K562 (cell line): ENCODE results near the gene NT5C. TPM values are rescaled to one million over a fixed set of nuclear protein-coding genes. Genes with fewer than 3 reads are reported as not detected.

ENCODE experiments used
- EHMT2 ChIP-seq: fragments of 450-650 bp; IDR thresholded peaks from 2 replicates; pipeline ENCODE4 v1.6.1; 2018; ENCODE audit warnings: antibody characterized with exemption
- ESRRA ChIP-seq: fragments of 450-650 bp; IDR thresholded peaks from 2 replicates; pipeline ENCODE4 v1.6.1; 2014; ENCODE audit warnings: low read depth, mild to moderate bottlenecking, moderate library complexity, borderline replicate concordance
- FUS ChIP-seq: fragments of 200-400 bp; formaldehyde crosslinking; optimal IDR thresholded peaks from 2 replicates; pipeline ENCODE3; 2017; ENCODE audit warnings: low read depth, low read length
- GTF2B ChIP-seq: IDR thresholded peaks from 2 replicates; pipeline ENCODE4 v1.6.1; 2011; ENCODE audit not compliant: insufficient read length; ENCODE audit errors: extremely low read depth
- HIVEP1 ChIP-seq: fragments of 250-450 bp; sonication (Bioruptor Pico); IDR thresholded peaks from 2 replicates; pipeline ENCODE4 v1.4.0; 2020; ENCODE audit warnings: mild to moderate bottlenecking
- KLF10 ChIP-seq: fragments of 250-450 bp; sonication (Bioruptor Pico); IDR thresholded peaks from 2 replicates; pipeline ENCODE4 v1.6.1; 2021; ENCODE audit warnings: matching md5 sums
- MTF1 ChIP-seq: fragments of 250-450 bp; sonication (Bioruptor Pico); IDR thresholded peaks from 2 replicates; pipeline ENCODE4 v1.9.0; 2021; ENCODE audit warnings: moderate library complexity, mild to moderate bottlenecking, inconsistent platforms, borderline replicate concordance
- NFRKB ChIP-seq: fragments of 450-650 bp; IDR thresholded peaks from 2 replicates; pipeline ENCODE4 v1.6.1; 2016; ENCODE audit warnings: low read depth
- RFX1 ChIP-seq: fragments of 450-650 bp; IDR thresholded peaks from 2 replicates; pipeline ENCODE4 v1.6.1; 2016; ENCODE audit warnings: mild to moderate bottlenecking, moderate library complexity
- SIN3B ChIP-seq: fragments of 450-650 bp; IDR thresholded peaks from 2 replicates; pipeline ENCODE4 v1.6.1; 2017; ENCODE audit warnings: low read depth, mild to moderate bottlenecking, moderate library complexity
- SMAD1 ChIP-seq: fragments of 150-350 bp; IDR thresholded peaks from 2 replicates; pipeline ENCODE4 v1.6.1; 2014; ENCODE audit warnings: low read length, low read depth; ENCODE audit not compliant: partially characterized antibody
- SMAD4 ChIP-seq: fragments of 250-450 bp; sonication (Bioruptor Pico); conservative IDR thresholded peaks from 2 replicates; pipeline ENCODE4 v1.8.0; 2021; ENCODE audit warnings: inconsistent platforms, mild to moderate bottlenecking, moderate library complexity
- SMARCA4 ChIP-seq: fragments of 450-650 bp; IDR thresholded peaks from 2 replicates; pipeline ENCODE4 v1.6.1; 2016
- SOX6 ChIP-seq: fragments of 450-650 bp; IDR thresholded peaks from 2 replicates; pipeline ENCODE4 v1.6.1; 2014; ENCODE audit warnings: mild to moderate bottlenecking
- STAT5A ChIP-seq: IDR thresholded peaks from 2 replicates; pipeline ENCODE4 v1.6.1; 2012; ENCODE audit warnings: low read length, inconsistent platforms, borderline replicate concordance
- XRCC3 ChIP-seq: fragments of 450-650 bp; IDR thresholded peaks from 2 replicates; pipeline ENCODE4 v1.6.1; 2017; ENCODE audit warnings: mild to moderate bottlenecking, moderate library complexity
- ZBTB11 ChIP-seq, 3 experiments: fragments of 200-800 bp in 1 of 3; fragments of 250-450 bp in 1 of 3; fragments of 450-650 bp in 1 of 3; sonication (Bioruptor Pico) in 1 of 3; sonication (Bioruptor generic) in 1 of 3; formaldehyde crosslinking in 1 of 3; IDR thresholded peaks; 2 replicates each; pipeline versions ENCODE4 v1.6.1 to v1.8.0; 2016 to 2022; ENCODE audit warnings: mild to moderate bottlenecking in 2 of 3, missing genetic modification characterization in 2 of 3, missing compliant biosample characterization in 1 of 3, moderate library complexity in 1 of 3
- ZBTB9 ChIP-seq: fragments of 450-650 bp; formaldehyde crosslinking; IDR thresholded peaks from 2 replicates; pipeline ENCODE4 v1.4.0; 2020; ENCODE audit warnings: mild to moderate bottlenecking, moderate library complexity
- ZC3H4 ChIP-seq: sonication (generic); formaldehyde crosslinking; IDR thresholded peaks from 2 replicates; pipeline ENCODE4 v1.9.0; 2021; ENCODE audit warnings: missing genetic modification reagents, borderline replicate concordance
- ZFP1 ChIP-seq: fragments of 450-650 bp; formaldehyde crosslinking; IDR thresholded peaks from 2 replicates; pipeline ENCODE4 v1.4.0; 2020; ENCODE audit warnings: mild to moderate bottlenecking, mixed read lengths
- ZNF124 ChIP-seq: sonication (generic); formaldehyde crosslinking; IDR thresholded peaks from 2 replicates; pipeline ENCODE4 v1.8.1; 2022; ENCODE audit warnings: missing genetic modification reagents
- ZNF277 ChIP-seq: fragments of 250-450 bp; sonication (Bioruptor Pico); IDR thresholded peaks from 2 replicates; pipeline ENCODE4 v1.8.0; 2022; ENCODE audit warnings: inconsistent platforms, mild to moderate bottlenecking, moderate library complexity, borderline replicate concordance
- ZNF41 ChIP-seq: fragments of 250-450 bp; sonication (Bioruptor Pico); conservative IDR thresholded peaks from 2 replicates; pipeline ENCODE4 v1.4.0; 2020; ENCODE audit warnings: mild to moderate bottlenecking
- ZNF436 ChIP-seq: fragments of 250-450, 450-650 bp; sonication (Bioruptor Pico); formaldehyde crosslinking; IDR thresholded peaks from 2 replicates; pipeline ENCODE4 v1.7.0; 2020; ENCODE audit warnings: mild to moderate bottlenecking
- ZNF79 ChIP-seq: fragments of 250-450 bp; sonication (Bioruptor Pico); IDR thresholded peaks from 2 replicates; pipeline ENCODE4 v1.4.0; 2020; ENCODE audit warnings: low read depth, mild to moderate bottlenecking, moderate library complexity
- polyA plus RNA-seq, 8 experiments: library from polyadenylated mRNA; depleted of rRNA in 4 of 8; stranded (reverse) in 5 of 8; unstranded in 3 of 8; fragments of >200 nt; fragmentation: Nextera tagmentation in 2 of 8; fragmentation: Illumina TruSeq in 1 of 8; extraction: Ambion mirVana in 2 of 8; extraction: Trizol in 1 of 8; gene quantifications; 2 replicates each; pipeline versions ENCODE4 v1.2.1 to v1.2.3, GENCODE V29; 2011 to 2014; ENCODE audit warnings: inconsistent platforms in 1 of 8, missing spikeins in 1 of 8
- total RNA-seq, 7 experiments: library from RNA; depleted of rRNA in 6 of 7; stranded (reverse); fragments of >200 nt in 6 of 7; fragmentation: Illumina TruSeq in 2 of 7; extraction: Trizol in 2 of 7; gene quantifications; 2 replicates each; pipeline versions ENCODE4 v1.2.1 to v1.2.3, GENCODE V29; 2011 to 2021; ENCODE audit warnings: low replicate concordance in 1 of 7

Gene NT5C
- total and polyA plus RNA-seq, 9 of the 15 experiments (the other 6 are each of a cell fraction or from before 2014, with no cell fraction given) = 2.9 to 205 (median 45.0) TPM

GRCh38 chr17:75102385-75102821 lies 29.1 kb downstream of the NT5C start (continued):
- TF ChIP-seq EHMT2 (no peak), SIN3B (no peak), ZNF277 (no peak), ZBTB11 (CRISPR knock-in tag; IDR thresholded peaks at IDR 0.05) (peak in 1 of 3 experiments; percentile 52; a peak in 2 of 6 replicates), HIVEP1 (CRISPR knock-in tag) (no peak), NFRKB (no peak), ZNF124 (CRISPR knock-in tag) (no peak), MTF1 (CRISPR knock-in tag) (no peak), RFX1 (no peak), ZBTB9 (CRISPR knock-in tag) (no peak), KLF10 (CRISPR knock-in tag) (no peak), SMARCA4 (no peak), ZNF79 (CRISPR knock-in tag) (no peak), STAT5A (no peak), ZFP1 (no peak), GTF2B (no peak), SMAD1 (no peak), ESRRA (no peak), ZC3H4 (no peak), FUS (no peak), ZNF41 (CRISPR knock-in tag) (no peak), XRCC3 (no peak), SOX6 (peak; percentile 76; the same call in 1 of the 2 replicates), SMAD4 (0 out of 2 replicates have a peak, but pooled peaks have one; percentile 32), ZNF436 (CRISPR knock-in tag) (no peak)
